Naive B cell (primary cell): ENCODE data around the gene C1QTNF8. TPM values are rescaled to one million over a fixed set of nuclear protein-coding genes. Genes with fewer than 3 reads are reported as not detected.
"Not testable (repeated sequence)": the region's sequence is repeated elsewhere in the genome, so short reads cannot be mapped to it uniquely, and the experiment has no call there.

Experiments
- ATAC-seq, 2 donors: fragments of 150-1000 bp; cut with Tn5 transposase; 2 replicates each; pipeline ENCODE4 v1.10.0; 2021; ENCODE audit warnings: low read depth in 2 of 2, mild to moderate bottlenecking in 2 of 2, moderate library complexity in 2 of 2
- DNase-seq: peaks from one replicate; pipeline ENCODE4 v3.0.0; 2022
- H3K27ac Mint-ChIP-seq, 6 donors: one replicate each; pipeline ENCODE4 v1.8.0; 2020 to 2022; ENCODE audit warnings: mild to moderate bottlenecking in 6 of 6, mixed read lengths in 6 of 6, moderate library complexity in 5 of 6, inconsistent platforms in 2 of 6
- H3K27me3 Mint-ChIP-seq, 3 donors: one replicate each; pipeline ENCODE4 v1.8.0; 2021 to 2022; ENCODE audit warnings: mixed read lengths in 3 of 3, mild to moderate bottlenecking in 1 of 3
- H3K36me3 Mint-ChIP-seq, 2 donors: one replicate each; pipeline ENCODE4 v1.8.0; 2020 to 2022; ENCODE audit warnings: mixed read lengths in 2 of 2, inconsistent platforms in 1 of 2, mild to moderate bottlenecking in 1 of 2
- H3K4me1 Mint-ChIP-seq, 3 donors: one replicate each; pipeline ENCODE4 v1.8.0; 2020 to 2022; ENCODE audit warnings: mixed read lengths in 3 of 3, inconsistent platforms in 1 of 3, mild to moderate bottlenecking in 1 of 3, moderate library complexity in 1 of 3
- H3K4me3 Mint-ChIP-seq, 8 donors: one replicate each; pipeline ENCODE4 v1.8.0; 2020 to 2022; ENCODE audit warnings: mild to moderate bottlenecking in 8 of 8, mixed read lengths in 8 of 8, moderate library complexity in 8 of 8, inconsistent platforms in 2 of 8
- H3K9me3 Mint-ChIP-seq, 7 donors: one replicate each; pipeline ENCODE4 v1.8.0; 2020 to 2022; ENCODE audit warnings: mixed read lengths in 7 of 7, mild to moderate bottlenecking in 5 of 7, inconsistent platforms in 2 of 7, moderate library complexity in 1 of 7
- polyA plus RNA-seq, 6 donors: library from polyadenylated mRNA; unstranded; fragments of 300-500 nt; fragmentation: Illumina TruSeq; gene quantifications; one replicate each; pipeline ENCODE4 v1.2.3, GENCODE V29; 2021; ENCODE audit warnings: low read depth in 6 of 6

C1QTNF8 gene
- polyA plus RNA-seq, 6 donors from 2014 or later, result not detected

DNA sequence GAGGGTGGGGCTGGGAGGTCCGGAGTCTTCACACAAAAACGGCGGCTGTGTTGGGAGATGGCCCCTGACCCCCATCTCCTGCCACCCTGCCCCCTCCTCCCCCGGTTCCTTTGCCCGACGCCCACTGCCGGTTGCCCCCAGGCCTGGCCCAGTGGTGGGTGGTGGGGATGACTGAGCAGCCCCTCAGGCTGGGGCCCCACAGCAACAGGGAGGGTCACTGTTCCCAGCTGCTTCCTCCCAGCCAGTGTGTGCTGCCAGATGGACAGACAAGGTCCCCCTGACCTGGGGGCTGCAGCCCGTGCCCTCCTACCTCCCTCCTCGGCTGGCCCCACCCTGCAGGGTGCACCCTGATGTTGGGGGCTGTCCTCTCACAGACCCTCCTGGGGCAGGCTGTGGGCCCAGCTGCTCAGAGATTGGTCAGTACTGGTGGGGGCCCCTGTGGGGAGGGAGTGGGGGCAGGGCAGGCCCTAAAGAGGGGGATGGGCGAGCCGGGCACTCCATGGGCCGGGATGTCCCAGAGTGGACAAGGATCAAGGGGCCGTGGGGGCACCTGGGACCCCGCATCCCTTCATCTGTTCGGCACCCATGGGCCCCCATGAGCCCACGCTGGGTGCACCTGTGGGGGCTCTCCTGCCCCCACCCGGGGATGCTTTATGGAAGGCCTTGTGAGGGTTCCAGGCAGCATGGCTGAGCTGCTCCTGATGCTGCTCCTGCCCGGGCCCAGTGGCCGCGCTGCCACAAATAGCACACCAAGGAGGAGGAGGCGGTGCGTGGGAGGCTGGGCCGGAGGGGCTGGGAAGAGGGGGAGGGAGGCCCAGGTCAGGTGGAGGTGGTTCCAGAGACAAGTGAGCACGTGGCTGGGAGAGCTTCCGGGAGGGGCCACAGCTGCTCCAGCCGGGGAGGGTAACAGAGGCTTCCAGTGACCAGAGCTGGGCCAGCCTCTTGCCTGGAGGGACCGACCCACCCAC, 5.1 kb downstream of the C1QTNF8 start:
- no peak overlapping the region for H3K4me3 Mint-ChIP-seq
- DNase-seq (no peak), ATAC-seq (no peak)
- no peaks in the 10 kb centered on the region for H3K4me1 Mint-ChIP-seq
- peaks cover 0 to 1% of the 10 kb centered on the region in 2 donors for H3K36me3 Mint-ChIP-seq
- H3K27me3 Mint-ChIP-seq, result peaks cover 0 to 16% (median 2%) of the 10 kb centered on the region in 3 donors
- peaks cover 0 to 3% (median 1%) of the 10 kb centered on the region in 7 donors for H3K9me3 Mint-ChIP-seq
- no peak overlapping the region for H3K27ac Mint-ChIP-seq

DNA sequence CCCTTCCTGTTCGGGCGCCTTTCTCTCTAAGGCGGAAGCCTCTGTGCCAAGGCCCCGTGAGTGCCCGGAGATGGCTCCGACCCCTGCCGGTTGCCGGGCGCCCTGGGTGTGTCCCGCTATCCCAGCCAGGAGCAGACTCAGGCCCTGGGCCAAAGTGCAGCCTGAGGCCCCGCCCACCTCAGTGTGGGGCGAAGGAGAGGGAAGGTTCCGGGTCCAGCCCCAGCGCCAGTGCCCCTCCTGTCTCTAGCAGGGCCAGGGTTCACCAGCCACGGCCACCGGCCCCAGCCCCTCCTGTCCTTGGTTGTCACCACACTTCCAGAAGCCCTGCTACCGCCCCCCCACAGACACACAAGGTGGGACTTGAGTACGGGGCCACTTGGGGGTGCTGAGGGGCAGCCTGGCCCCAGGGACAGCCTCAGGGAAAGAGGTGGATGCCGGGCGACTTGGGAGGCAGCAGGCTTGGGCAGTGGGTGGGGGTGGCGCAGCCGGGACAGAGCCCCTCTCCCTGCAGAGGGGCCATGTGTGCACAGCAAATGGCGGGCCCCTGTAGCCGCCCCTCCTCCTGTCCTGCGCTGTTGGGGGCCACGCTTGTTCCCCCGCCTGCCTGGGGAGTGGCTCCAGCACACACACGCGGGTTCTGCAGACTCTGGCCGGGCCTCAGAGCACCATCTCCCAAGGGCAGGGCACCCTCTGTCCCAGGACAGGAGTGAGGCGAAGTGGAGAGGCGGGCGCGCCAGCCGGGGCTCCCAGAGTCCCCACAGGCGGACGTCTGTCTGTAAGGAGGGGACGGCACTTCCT, 6.0 kb downstream of the C1QTNF8 start:
- Mint-ChIP-seq H3K36me3 (peaks cover 0 to 10% of the 10 kb centered on the region in 2 donors), H3K4me1 (no peaks in the 10 kb centered on the region), H3K27ac (no peak overlapping the region), H3K27me3 (peaks cover 4 to 24% (median 10%) of the 10 kb centered on the region in 3 donors), H3K9me3 (peaks cover 7 to 12% (median 9%) of the 10 kb centered on the region in 7 donors), H3K4me3 (peak overlapping the region in 1 of 8 donors; percentile 41)
- ATAC-seq, result no peak
- DNase-seq, result no peak

DNA sequence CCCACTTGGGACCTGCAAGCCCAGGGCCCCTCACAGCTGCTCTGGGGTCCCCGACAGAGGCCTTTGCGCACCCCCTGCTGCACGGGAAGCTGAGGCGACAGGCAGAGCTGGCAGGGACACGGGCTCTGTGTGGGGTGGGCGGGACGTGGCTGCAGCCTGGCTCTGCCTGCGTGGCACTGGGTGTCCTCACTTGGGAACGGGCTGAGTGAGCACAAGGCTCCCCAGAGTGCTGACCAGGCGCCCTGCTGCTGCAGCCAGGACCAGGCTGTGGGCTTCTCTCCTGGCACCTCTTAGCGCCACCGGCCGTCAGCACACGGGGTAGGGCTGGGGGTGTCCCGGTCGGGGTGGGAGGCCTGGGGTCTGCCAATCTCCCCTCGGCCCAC, 6.6 kb downstream of the C1QTNF8 start:
- peaks cover 8 to 16% (median 14%) of the 10 kb centered on the region in 7 donors for H3K9me3 Mint-ChIP-seq
- H3K27me3 Mint-ChIP-seq, result peaks cover 5 to 24% (median 13%) of the 10 kb centered on the region in 3 donors
- H3K4me1 Mint-ChIP-seq, result no peaks in the 10 kb centered on the region
- H3K36me3 Mint-ChIP-seq, result peaks cover 0 to 12% of the 10 kb centered on the region in 2 donors
- no peak overlapping the region for H3K27ac Mint-ChIP-seq
- no peak for ATAC-seq
- no peak for DNase-seq
- no peak overlapping the region for H3K4me3 Mint-ChIP-seq

DNA sequence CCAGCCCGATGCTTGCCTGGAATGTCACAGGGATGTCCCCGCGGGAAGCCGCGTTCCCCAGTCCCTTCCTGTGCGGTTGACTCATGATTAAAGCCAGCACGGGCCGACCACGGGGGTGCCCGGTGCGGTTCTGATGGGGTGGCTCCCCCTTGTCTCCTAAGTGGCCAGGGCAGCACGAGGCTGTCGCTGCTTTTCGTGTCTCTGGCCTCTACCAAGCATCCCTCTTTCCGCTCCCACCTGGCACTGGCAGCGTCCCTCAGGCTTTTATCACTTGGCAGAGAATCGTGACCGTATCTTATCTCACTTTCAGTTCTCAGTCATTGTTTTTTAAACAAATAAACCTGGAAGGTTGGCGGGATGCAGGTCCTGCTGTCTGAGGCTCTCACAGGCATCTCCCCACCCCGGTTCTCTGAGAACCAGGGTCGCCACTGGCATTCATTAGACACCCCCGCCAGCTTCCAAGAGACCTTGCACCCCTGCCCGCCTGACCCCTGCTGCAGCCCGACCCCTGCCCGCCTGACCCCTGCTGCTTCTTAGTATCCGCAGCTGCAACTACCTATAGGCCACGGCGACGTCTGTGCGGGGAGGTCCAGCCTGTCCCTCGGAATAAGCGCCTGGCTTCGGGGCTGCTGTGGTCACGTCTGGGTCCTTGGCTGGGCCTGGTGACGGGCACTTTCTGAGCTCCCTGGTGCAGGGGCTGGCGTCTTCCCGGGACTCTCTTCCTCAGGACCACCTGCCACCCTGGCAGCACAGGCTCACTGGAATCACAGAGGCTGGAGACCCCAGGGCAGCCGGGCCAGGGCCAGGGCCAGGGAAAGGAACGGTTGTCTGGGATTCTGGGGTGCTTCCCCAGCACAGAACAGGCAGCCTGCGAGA, 7.5 kb downstream of the C1QTNF8 start:
- no peak overlapping the region for H3K27ac Mint-ChIP-seq
- H3K4me3 Mint-ChIP-seq, result no peak overlapping the region
- ATAC-seq (no peak), DNase-seq (no peak)
- peaks cover 10 to 22% (median 14%) of the 10 kb centered on the region in 7 donors for H3K9me3 Mint-ChIP-seq
- no peaks in the 10 kb centered on the region for H3K4me1 Mint-ChIP-seq
- peaks cover 0 to 18% of the 10 kb centered on the region in 2 donors for H3K36me3 Mint-ChIP-seq
- peaks cover 5 to 32% (median 19%) of the 10 kb centered on the region in 3 donors for H3K27me3 Mint-ChIP-seq

DNA sequence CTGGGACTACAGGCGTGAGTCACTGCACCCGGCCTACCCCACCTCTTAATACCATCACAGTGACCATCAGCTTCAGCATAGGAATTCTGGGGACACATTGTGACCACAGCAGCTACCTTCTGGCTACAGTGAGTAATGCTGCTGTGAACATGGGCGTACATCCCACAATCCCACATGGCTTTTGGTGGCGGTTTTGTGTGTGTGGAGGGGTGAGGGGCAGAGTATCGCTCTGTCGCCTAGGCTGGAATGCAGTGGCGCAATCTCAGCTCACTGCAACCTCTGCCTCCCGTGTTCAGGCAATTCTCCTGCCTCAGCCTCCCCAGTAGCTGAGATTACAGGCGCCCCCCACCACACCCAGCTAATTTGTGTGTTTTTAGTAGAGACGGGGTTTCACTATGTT, 9.6 kb downstream of the C1QTNF8 start:
- DNase-seq, ATAC-seq, H3K4me1 Mint-ChIP-seq, H3K27ac Mint-ChIP-seq, H3K4me3 Mint-ChIP-seq: not testable (repeated sequence)
- peaks cover 5 to 42% (median 31%) of the 10 kb centered on the region in 3 donors for H3K27me3 Mint-ChIP-seq
- peaks cover 0 to 23% of the 10 kb centered on the region in 2 donors for H3K36me3 Mint-ChIP-seq
- H3K9me3 Mint-ChIP-seq, result peaks cover 10 to 22% (median 14%) of the 10 kb centered on the region in 7 donors

DNA sequence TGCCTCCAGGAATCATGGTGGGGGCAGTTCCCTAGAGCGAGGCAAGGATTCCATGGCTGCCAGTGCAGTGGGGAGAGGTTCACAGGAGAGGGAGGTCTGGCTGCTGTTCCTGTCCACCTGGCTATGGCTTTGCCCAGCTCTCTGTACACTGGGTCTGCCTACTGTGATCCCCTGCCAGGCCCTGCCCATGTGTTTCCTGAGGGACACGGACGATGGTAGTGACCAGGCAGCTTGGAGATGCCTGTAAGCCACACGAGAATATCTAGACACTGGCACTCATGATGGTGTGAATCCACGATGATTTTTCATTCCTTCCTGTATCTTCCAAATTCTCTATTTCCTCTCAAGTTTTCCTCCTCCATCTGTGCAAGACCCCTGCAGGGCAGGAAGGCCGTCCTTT, 11.1 kb downstream of the C1QTNF8 start:
- H3K9me3 Mint-ChIP-seq, result peaks cover 10 to 24% (median 14%) of the 10 kb centered on the region in 7 donors
- peak overlapping the region in 1 of 6 donors; percentile 39 for H3K27ac Mint-ChIP-seq
- no peak for DNase-seq
- peaks cover 5 to 42% (median 31%) of the 10 kb centered on the region in 3 donors for H3K27me3 Mint-ChIP-seq
- no peaks in the 10 kb centered on the region for H3K4me1 Mint-ChIP-seq
- H3K36me3 Mint-ChIP-seq, result peaks cover 0 to 23% of the 10 kb centered on the region in 2 donors
- H3K4me3 Mint-ChIP-seq, result peak overlapping the region in 2 of 8 donors; percentile 57 to 65
- no peak for ATAC-seq

GRCh38 chr16:1082952-1083675, 12.9 kb downstream of the C1QTNF8 start:
- DNase-seq, result no peak
- Mint-ChIP-seq H3K27ac (no peak overlapping the region), H3K9me3 (peaks cover 10 to 24% (median 14%) of the 10 kb centered on the region in 7 donors), H3K4me3 (no peak overlapping the region), H3K4me1 (no peaks in the 10 kb centered on the region), H3K36me3 (peaks cover 0 to 23% of the 10 kb centered on the region in 2 donors), H3K27me3 (peaks cover 5 to 34% (median 31%) of the 10 kb centered on the region in 3 donors)
- no peak for ATAC-seq

DNA sequence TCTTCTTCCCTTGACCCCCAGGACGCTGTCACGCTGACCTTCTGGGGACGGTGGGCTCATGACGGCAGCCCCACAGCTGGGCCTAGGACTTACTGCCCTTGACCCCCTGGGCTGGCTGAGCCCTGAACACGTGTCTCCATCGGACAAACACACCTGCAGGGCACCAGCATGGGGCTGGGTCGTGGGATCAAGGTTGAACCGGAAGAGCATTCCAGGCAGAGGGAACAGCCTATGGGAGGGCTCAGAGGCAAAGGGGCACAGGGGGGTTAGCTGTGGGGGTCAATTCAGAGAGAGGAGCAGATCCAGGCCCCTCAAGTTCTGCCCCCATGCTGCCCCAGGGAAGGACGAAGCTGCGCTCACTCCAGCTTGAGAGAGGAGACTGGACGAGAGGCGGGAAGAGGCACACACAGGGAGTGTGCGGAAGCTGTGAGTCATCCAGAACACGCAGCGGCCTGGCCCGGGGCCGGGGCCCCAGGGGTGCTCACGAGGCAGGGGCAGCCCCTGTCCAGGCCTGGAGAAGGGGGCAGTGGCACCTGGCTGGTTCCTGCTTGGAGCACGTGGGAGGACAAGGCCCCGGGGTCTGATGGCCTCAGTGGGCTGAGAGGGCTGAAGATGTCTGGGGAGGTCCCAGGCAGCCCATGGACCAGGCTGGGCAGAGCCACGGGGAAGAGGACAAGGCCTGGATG, 13.6 kb downstream of the C1QTNF8 start:
- Mint-ChIP-seq H3K27ac (no peak overlapping the region), H3K4me3 (no peak overlapping the region), H3K27me3 (peaks cover 5 to 34% (median 31%) of the 10 kb centered on the region in 3 donors), H3K36me3 (peaks cover 0 to 23% of the 10 kb centered on the region in 2 donors), H3K4me1 (no peaks in the 10 kb centered on the region), H3K9me3 (peaks cover 10 to 24% (median 14%) of the 10 kb centered on the region in 7 donors)
- ATAC-seq, result no peak
- no peak for DNase-seq

DNA sequence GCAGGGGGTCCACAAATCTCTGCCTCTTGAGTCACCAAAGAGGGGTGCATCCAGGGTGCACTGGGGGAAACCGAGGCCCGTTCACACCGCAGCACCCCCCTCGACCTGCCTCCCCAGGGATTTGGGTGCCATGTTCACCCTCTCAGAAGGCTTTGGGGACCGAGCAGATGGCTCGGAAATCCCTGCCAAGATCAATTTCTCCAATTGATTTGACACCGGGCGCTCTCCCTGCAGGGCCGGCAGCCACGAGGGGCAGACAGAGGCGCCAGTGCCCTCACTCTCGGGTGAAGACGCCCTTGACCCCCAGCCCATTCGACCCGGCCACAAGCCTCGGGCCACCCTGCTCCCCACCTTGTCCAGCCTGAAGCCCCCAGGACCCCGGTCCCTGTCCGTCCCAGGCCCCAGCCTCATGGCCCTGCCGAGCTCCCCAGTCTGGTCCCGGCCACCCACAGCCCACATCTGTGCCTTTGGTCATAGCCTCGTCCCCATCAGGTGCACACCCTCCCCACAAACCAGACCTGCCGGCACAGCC, 14.2 kb downstream of the C1QTNF8 start:
- H3K4me3 Mint-ChIP-seq, result no peak overlapping the region
- peaks cover 0 to 24% of the 10 kb centered on the region in 2 donors for H3K36me3 Mint-ChIP-seq
- no peak for ATAC-seq
- H3K4me1 Mint-ChIP-seq, result no peaks in the 10 kb centered on the region
- H3K27me3 Mint-ChIP-seq, result peaks cover 6 to 36% (median 32%) of the 10 kb centered on the region in 3 donors
- H3K9me3 Mint-ChIP-seq, result peaks cover 10 to 24% (median 14%) of the 10 kb centered on the region in 7 donors
- no peak overlapping the region for H3K27ac Mint-ChIP-seq
- no peak for DNase-seq

DNA sequence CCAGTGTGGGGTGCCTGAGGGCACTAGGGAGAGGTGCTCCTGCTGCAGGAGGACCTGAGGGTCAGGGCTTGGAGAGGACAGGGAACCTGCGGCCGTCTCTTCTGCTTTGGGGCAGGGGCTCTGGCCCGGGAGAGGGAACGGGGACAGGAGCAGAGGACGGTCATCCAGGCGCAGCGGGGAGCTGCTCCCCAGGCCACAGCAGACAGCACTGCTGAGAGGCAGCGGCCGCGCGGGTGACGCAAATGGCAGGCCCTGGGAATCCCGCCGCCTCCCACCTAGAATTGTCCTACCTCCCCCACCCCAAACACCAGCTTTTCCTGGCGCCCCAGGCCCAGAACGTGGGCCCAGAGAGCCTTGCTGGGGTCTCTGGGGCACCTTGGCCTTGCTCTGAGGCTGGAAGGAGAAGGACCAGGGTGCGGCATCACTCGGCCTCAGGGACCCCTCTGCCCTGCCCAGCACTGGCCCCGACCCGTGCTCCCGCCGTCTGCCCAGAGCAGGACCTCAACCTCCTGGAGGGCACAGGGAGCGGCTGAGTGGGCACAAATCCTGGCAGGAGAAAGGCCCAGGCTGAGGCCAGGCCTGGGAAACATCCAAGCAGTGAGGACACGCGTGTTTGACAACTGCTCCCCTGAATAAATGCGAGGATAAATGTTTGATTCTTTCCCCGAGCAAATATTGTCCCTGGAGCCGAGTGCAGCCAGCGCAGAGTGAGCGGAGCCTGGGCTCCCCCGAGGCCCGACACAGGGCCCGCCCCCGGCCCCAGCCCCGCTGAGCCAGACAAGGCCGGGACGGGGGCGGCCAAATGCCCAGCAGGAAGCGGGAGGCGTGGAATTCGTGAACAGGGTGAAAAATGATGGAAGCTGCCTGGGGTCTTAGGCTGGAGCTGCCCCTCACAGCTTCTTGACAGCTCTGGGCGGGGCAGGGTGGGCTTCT, 15.0 kb downstream of the C1QTNF8 start:
- Mint-ChIP-seq H3K36me3 (peaks cover 0 to 31% of the 10 kb centered on the region in 2 donors), H3K27me3 (peaks cover 12 to 43% (median 39%) of the 10 kb centered on the region in 3 donors), H3K27ac (no peak overlapping the region), H3K9me3 (peaks cover 10 to 24% (median 15%) of the 10 kb centered on the region in 7 donors), H3K4me1 (no peaks in the 10 kb centered on the region), H3K4me3 (no peak overlapping the region)
- ATAC-seq (no peak), DNase-seq (no peak)
